H1 (cell line): ENCODE results near the gene DGKA. TPM values are rescaled to one million over a fixed set of nuclear protein-coding genes. Genes with fewer than 3 reads are reported as not detected.

ENCODE experiments used
- TBP ChIP-seq: IDR thresholded peaks from 2 replicates; pipeline ENCODE4 v1.6.1; 2011; ENCODE audit warnings: low read depth, low read length, improper control_type of control experiment
- polyA plus RNA-seq, 7 experiments: library from polyadenylated mRNA; depleted of rRNA in 3 of 7; stranded (reverse) in 5 of 7; unstranded in 2 of 7; fragments of >200 nt in 5 of 7; fragments of 200-250 nt in 2 of 7; gene quantifications; 1 replicate in 5 of 7; 2 replicates in 1 of 7; 4 replicates in 1 of 7; pipeline versions ENCODE4 v1.2.1 to v1.2.3, GENCODE V29; 2011 to 2013; ENCODE audit warnings: missing spikeins in 2 of 7, mixed read lengths in 2 of 7
- total RNA-seq: library from RNA; stranded (reverse); fragmentation: NEBNext Ultra II Directional; extraction: Animal tissue kit (Norgen Biotek cat#: 25700); gene quantifications from 2 replicates; pipeline ENCODE4 v1.2.1, GENCODE V29; 2021

The DGKA gene
- total and polyA plus RNA-seq, 2 of the 8 experiments (the other 6 are each of a cell fraction or from before 2014, with no cell fraction given): 15.9 to 18.0 TPM

GRCh38 chr12:55965240-55965639, 34.3 kb downstream of the DGKA start (continued):
- TF ChIP-seq TBP: no peak
